GM12891 (cell line): ENCODE results near the gene NRG2.

ENCODE experiments used
- POLR2A ChIP-seq: IDR thresholded peaks from 2 replicates; pipeline ENCODE4 v1.6.1; 2011; ENCODE audit warnings: low read depth, low read length, control low read depth
- POLR2AphosphoS5 ChIP-seq: IDR thresholded peaks from 2 replicates; pipeline ENCODE4 v1.6.1; 2011; ENCODE audit warnings: low read depth, low read length, control low read depth
- SPI1 ChIP-seq: IDR thresholded peaks from 2 replicates; pipeline ENCODE4 v1.6.1; 2011; ENCODE audit warnings: low read depth, low read length, control low read depth
- TAF1 ChIP-seq: IDR thresholded peaks from 2 replicates; pipeline ENCODE4 v1.6.1; 2011; ENCODE audit warnings: low read depth, low read length, control low read depth

GRCh38 chr5:139951983-139952382, 91.1 kb downstream of the NRG2 start:
- TF ChIP-seq POLR2A, result no peak
- no peak for TF ChIP-seq TAF1
- TF ChIP-seq POLR2AphosphoS5, result no peak
- TF ChIP-seq SPI1, result no peak
